HG02885 (cell line): ENCODE measurements around the gene ASB7.
A peak's percentile ranks its signal among the peaks of the same experiment; 100 is the strongest.
"Not testable (repeated sequence)": the region's sequence is repeated elsewhere in the genome, so short reads cannot be mapped to it uniquely, and the experiment has no call there.

ENCODE experiments used
- ATAC-seq: cut with Tn5 transposase; IDR thresholded peaks from one replicate; pipeline ENCODE4 v1.9.1; 2021; ENCODE audit warnings: mild to moderate bottlenecking; ENCODE audit not compliant: unreplicated experiment, poor library complexity

ASB7 gene, protein sequence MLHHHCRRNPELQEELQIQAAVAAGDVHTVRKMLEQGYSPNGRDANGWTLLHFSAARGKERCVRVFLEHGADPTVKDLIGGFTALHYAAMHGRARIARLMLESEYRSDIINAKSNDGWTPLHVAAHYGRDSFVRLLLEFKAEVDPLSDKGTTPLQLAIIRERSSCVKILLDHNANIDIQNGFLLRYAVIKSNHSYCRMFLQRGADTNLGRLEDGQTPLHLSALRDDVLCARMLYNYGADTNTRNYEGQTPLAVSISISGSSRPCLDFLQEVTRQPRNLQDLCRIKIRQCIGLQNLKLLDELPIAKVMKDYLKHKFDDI

DNA sequence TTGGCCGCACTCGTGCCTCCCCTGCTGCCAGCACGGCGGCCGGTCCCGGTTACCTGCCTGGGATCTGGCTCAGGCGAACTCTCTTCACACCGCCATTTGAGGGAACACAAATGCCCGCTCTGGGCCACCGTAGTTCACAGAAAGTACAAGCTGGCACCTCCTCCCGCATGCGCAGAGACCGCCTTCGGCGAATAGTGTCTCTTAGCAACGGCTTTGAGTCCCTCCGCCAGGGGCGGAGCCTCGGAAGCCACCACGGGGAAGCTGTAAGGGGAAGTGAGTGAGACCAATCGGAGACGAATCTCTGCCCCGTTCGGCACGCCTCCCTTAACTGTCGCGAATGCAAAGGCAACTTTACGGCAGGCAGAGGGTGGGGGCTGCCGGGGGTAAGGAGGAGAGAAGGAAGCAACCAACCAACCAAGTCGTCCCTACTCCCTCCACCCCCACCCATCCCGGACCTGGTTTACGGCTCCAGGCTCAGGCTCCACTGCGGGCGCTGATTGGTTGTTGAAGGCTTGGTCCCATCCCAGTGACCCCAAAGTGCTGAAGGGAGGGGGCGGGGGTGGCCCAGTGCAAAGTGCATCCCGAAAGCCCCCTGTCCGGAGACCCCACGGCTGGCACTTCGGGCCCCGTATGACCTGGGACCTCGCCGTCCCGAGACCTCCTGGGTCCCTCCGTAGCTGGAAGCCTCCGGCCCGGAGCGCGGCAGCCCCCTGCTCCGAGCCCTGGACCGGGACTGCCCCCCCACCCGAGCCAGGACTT, at the start of gene ASB7, which contains the start of gene LINS1:
Gene ASB7 (plus strand): TSS at position 526 of the 759 bp plus-strand sequence. CDS start 9,628 bp downstream, outside the sequence.
Gene LINS1 (minus strand): TSS at position 121 of the 759 bp plus-strand sequence. CDS start 21,342 bp downstream, outside the sequence.
- peak; percentile 89 for ATAC-seq

- no peak for ATAC-seq
These were observed 48.9 kb upstream of the ASB7 start for GRCh38 chr15:100553468-100553867.

GRCh38 chr15:100558771-100559254, 43.6 kb upstream of the ASB7 start:
- no peak for ATAC-seq

DNA sequence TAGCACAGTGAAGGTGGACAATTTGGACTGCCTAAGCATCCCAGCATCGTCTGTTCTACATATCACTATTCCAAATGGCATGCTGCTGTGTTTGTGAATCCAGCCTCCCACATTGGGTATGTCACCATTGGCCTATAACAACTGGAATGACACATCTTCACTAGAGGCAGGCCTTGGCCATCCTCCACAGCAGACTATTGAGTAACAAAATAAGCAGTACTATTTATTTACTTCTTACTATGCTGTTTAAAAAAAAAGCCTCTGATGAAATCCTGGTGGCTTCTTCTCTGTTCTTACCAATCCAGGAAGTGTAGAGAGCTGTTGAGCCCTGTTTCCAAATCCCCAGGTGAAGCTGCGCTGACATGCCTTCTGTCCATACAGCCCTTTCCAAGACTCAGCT, 43.1 kb upstream of the ASB7 start:
- ATAC-seq, result no peak

DNA sequence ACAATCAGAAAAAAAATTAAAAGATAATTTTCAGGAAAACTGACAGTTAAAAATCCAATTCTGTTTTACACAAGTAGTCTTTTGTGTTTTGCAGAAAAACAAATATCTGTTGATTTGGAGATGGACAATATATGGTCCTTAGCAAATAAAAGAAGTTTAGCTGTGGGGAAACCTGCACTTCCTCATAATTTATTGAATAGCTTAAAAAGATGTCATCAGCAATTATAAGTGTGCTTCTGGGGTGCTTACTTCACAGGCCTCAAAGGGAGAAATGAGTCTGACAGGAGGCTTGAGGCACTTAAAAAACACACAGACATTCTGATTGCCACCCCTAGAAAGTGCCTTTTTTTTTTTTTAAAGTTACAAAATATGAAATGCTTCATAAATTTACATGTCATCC, 42.1 kb upstream of the ASB7 start:
- no peak for ATAC-seq

DNA sequence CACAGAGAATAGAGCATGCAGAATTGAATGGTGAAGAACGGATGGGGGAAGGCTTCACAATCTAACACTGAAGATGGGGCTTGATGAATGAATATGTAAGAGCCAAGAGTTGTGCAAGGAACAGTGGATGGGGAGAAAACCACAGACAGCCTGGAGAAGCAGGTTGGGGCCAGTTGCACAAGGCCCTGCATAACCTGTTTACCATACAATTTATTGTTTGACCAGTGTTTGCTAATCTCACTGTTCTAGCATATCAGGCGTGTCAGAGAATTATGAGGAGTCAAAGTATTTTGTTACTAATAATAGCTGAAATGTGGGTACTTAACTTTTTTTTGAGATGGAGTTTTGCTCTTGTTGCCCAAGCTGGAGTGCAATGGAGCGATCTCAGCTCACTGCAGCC, 36.8 kb upstream of the ASB7 start:
- ATAC-seq, result no peak

- ATAC-seq, result no peak
These were observed 35.4 kb upstream of the ASB7 start for GRCh38 chr15:100566850-100567628.

GRCh38 chr15:100569391-100569790, 33.0 kb upstream of the ASB7 start:
- ATAC-seq, result no peak

- ATAC-seq, result peak; percentile 11
These were observed 32.1 kb upstream of the ASB7 start for GRCh38 chr15:100570275-100570674.

GRCh38 chr15:100570735-100571313, 31.6 kb upstream of the ASB7 start:
- peak; percentile 74 for ATAC-seq

DNA sequence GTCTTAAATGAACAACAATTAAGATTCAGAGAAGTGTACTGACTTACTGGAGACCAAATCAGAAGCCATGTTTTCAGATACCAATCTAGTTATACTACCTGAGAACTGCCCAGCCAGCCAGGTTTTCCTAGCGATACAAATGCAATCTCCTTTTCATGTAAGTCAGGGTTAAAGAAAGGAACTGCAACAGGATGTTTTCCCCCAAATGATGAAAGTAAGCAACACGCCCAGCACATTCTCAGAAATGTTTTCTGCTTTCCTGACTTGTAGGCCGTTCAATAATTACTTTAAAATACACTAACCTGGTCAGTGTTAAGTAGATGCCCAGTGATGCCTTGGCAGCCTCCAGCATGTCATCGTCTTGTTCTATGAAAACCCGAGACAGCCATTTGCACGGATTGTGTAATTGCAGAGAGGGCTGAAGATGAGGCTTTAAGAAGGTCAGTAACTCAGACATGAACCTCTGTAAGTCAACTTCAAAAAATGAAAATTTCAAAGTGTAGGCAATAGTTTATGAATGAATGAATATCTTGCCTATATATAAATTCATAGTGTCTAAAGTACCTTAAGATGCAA, 30.7 kb upstream of the ASB7 start:
- ATAC-seq, result no peak

DNA sequence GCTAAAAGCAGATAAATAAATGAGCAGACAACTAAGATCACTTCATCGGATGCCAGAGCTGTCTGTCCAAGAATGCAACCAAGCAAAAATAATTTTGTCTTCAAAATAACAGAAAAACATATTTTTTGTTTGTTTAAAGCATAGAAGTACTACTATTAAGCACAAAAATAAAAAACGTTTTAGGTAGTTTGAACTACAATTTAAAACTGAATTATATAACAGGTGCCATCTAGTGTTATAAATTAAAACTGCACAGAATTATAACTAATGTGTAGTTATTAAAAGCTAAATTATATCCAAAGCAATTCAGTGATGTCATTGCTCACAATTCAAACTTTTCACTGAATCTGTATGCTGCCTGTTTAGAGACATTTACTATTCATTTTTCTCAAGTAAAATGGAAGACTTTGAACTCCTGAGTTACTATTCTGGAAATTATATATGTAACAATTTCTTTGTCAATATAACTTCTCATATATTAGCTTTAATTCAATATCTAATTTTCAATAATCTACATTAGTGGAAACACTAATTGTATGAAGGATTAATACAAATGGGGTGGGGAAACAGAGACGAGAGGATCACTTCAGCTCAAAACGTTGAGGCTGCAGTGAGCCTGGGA, 29.9 kb upstream of the ASB7 start:
- no peak for ATAC-seq

DNA sequence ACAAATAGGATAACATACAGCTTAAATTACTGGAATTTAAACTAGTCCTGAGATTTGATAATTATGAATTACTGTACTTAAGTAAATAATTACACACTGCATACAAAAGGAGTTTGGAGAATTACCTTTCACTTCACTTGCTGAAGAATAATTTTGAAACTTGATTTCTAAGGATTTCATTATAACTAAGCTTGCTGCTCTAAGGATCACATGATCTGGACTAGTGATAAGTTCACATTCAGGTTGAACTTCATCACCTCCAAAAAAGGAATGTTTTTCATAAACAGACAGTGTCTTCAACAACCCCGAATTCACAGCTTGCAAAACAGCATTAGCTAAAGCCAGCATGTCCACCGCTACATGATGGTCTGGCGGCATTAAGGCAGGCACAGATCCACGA, 28.9 kb upstream of the ASB7 start:
- ATAC-seq, result no peak

DNA sequence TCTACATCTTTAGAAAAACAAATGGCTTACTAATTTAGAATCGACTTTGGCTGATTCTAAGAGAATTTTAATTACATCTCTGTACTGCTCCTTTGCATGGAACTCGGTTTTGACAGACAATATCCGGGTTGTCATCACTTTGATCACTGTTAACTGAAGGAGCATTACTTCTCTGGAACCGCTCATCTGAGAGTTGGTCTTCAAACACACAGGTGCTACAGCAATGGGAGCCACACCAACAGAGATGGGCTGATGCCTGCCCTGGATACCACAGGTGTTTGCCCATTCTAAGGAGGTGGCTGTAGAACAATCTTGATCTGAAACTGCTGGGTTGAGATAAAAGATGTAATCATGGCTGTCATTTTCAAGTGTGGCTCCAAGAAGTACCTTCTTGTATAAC, 22.0 kb upstream of the ASB7 start:
- no peak for ATAC-seq

DNA sequence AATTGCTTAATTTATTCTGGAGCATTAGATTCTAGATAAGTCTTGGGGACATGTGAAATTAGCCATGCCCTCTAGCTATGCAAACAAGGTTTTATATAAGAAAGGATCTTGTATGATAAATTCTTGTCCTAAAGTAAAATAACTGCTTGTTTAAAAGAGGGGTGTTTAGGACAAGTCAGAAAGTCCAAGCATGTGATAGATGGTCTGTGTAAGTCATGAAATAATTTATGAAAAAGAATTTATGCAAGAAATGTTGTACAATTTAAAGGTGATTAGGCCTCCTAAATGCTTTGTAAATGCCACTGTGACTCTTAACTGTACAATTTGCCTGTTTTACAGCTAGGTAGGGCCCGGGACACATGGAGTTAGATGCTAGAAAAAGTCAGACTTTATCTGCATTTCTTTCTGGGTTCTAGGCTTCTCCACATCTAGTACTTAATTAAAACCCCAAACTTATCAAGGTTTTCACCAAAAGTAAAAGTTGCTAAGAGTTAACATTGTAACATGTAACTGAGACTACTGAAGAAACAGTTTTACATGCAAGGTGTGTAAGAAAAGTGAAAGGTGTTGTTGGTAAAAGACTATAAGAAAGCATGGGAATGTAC, 13.6 kb upstream of the ASB7 start:
- no peak for ATAC-seq

- ATAC-seq, result not testable (repeated sequence)
These were observed 11.2 kb upstream of the ASB7 start for GRCh38 chr15:100591163-100591562.

DNA sequence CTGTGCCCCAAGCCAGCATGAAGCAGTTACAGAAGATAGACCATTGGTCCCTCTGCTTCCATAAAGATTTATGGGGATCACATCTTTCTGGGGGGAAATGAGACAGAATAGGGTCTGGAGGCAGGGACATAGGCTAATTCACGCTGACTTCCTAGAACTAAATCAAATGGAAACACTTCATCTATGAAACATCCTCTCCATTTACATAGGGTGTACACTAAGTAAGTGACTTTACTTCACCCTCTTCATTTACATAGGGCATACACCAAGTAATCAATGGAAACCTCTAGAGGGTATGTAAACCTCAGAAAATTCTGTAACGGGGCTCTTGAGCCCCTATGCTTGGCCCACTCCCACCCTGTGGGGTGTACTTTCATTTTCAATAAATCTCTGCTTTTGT, 10.6 kb upstream of the ASB7 start:
- no peak for ATAC-seq

DNA sequence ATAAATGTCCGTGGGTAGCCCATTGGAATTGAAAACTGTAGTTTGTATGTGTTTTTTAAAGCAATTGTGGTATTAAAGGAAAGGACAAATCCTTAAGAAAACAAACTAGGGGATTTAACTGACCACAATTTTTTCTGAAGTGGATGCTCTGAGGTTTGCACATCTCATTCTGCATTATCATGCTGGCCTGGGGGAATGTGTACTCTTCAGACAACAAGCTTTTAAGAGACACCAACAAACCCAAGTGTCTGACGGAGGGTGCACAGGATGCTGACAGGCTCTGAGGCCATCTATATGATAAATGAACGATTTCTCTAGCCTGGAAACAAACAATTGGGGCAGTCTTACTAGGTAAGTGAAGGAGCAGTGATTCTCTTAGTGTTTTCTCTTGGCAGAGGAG, 9.5 kb upstream of the ASB7 start:
- ATAC-seq, result no peak

GRCh38 chr15:100593431-100593830, 9.0 kb upstream of the ASB7 start:
- no peak for ATAC-seq
